K562 (cell line): ENCODE results near the gene B3GALT6. TPM values are rescaled to one million over a fixed set of nuclear protein-coding genes. Genes with fewer than 3 reads are reported as not detected.
A peak's percentile ranks its signal among the peaks of the same experiment; 100 is the strongest.

Experiments
- CBX3 ChIP-seq, 2 experiments: IDR thresholded peaks; 1 replicate in 1 of 2; 2 replicates in 1 of 2; pipeline ENCODE4 v1.6.1; 2012; ENCODE audit warnings: inconsistent platforms in 2 of 2, low read length in 2 of 2, borderline replicate concordance in 1 of 2, control low read depth in 1 of 2
- CUX1 ChIP-seq: fragments of 200-800 bp; sonication (Bioruptor generic); IDR thresholded peaks from 2 replicates; pipeline ENCODE4 v1.6.1; 2016; ENCODE audit warnings: missing genetic modification characterization, missing compliant biosample characterization
- FIP1L1 ChIP-seq: fragments of 200-400 bp; formaldehyde crosslinking; IDR thresholded peaks from 2 replicates; pipeline ENCODE4 v1.6.1; 2018; ENCODE audit warnings: mild to moderate bottlenecking, low read depth, low read length; ENCODE audit not compliant: poor library complexity, severe bottlenecking
- KDM5B ChIP-seq: fragments of 200-600 bp; sonication (generic); IDR thresholded peaks from 2 replicates; pipeline ENCODE4 v1.6.1; 2012; ENCODE audit warnings: low read depth, mild to moderate bottlenecking, moderate library complexity, low read length, control low read depth, inconsistent platforms; ENCODE audit not compliant: insufficient replicate concordance
- KLF1 ChIP-seq: fragments of 450-650 bp; IDR thresholded peaks from 2 replicates; pipeline ENCODE4 v1.6.1; 2016; ENCODE audit warnings: missing genetic modification characterization, missing compliant biosample characterization
- MYC ChIP-seq, 2 experiments: fragments of 250-450 bp in 1 of 2; sonication (Bioruptor Pico) in 1 of 2; IDR thresholded peaks; 2 replicates each; pipeline versions ENCODE4 v1.5.1 to v1.6.1; 2012 to 2021; ENCODE audit warnings: low read depth in 2 of 2, borderline replicate concordance in 1 of 2, improper control_type of control experiment in 1 of 2, low read length in 1 of 2, mild to moderate bottlenecking in 1 of 2, moderate library complexity in 1 of 2
- NONO ChIP-seq, 2 experiments: fragments of 200-400 bp in 1 of 2; fragments of 450-650 bp in 1 of 2; formaldehyde crosslinking in 1 of 2; IDR thresholded peaks; 2 replicates each; pipeline ENCODE4 v1.6.1; 2017; ENCODE audit warnings: low read depth in 2 of 2, mild to moderate bottlenecking in 2 of 2, moderate library complexity in 2 of 2, low read length in 1 of 2
- PHF20 ChIP-seq: fragments of 450-650 bp; IDR thresholded peaks from 2 replicates; pipeline ENCODE4 v1.6.1; 2018; ENCODE audit not compliant: partially characterized antibody
- RBM15 ChIP-seq: fragments of 200-400 bp; formaldehyde crosslinking; IDR thresholded peaks from 2 replicates; pipeline ENCODE4 v1.6.1; 2018; ENCODE audit warnings: mild to moderate bottlenecking, low read length, moderate library complexity; ENCODE audit not compliant: insufficient read depth
- SMAD1 ChIP-seq: fragments of 150-350 bp; IDR thresholded peaks from 2 replicates; pipeline ENCODE4 v1.6.1; 2014; ENCODE audit warnings: low read length, low read depth; ENCODE audit not compliant: partially characterized antibody
- SPI1 ChIP-seq: IDR thresholded peaks from 2 replicates; pipeline ENCODE4 v1.6.1; 2011; ENCODE audit warnings: low read depth, low read length, control low read depth, borderline replicate concordance
- ZBTB7A ChIP-seq: IDR thresholded peaks from 2 replicates; pipeline ENCODE4 v1.6.1; 2011; ENCODE audit warnings: low read depth, mild to moderate bottlenecking, low read length, moderate library complexity, borderline replicate concordance; ENCODE audit not compliant: control insufficient read depth
- ZFP36 ChIP-seq: fragments of 150-350 bp; IDR thresholded peaks from 2 replicates; pipeline ENCODE4 v1.6.1; 2018; ENCODE audit warnings: low read length, low read depth; ENCODE audit not compliant: partially characterized antibody
- ZFPM2 ChIP-seq: fragments of 250-450 bp; sonication (Bioruptor Pico); IDR thresholded peaks from 2 replicates; pipeline ENCODE4 v1.5.1; 2022; ENCODE audit warnings: mild to moderate bottlenecking
- ZNF197 ChIP-seq: fragments of 200-800 bp; sonication (Bioruptor generic); IDR thresholded peaks from 2 replicates; pipeline ENCODE4 v1.6.1; 2016; ENCODE audit warnings: low read depth, missing genetic modification characterization, missing compliant biosample characterization
- ZNF239 ChIP-seq: fragments of 250-450 bp; sonication (Bioruptor Pico); IDR thresholded peaks from 2 replicates; pipeline ENCODE4 v1.4.0; 2020; ENCODE audit warnings: mild to moderate bottlenecking
- ZNF395 ChIP-seq: fragments of 200-800 bp; sonication (Bioruptor generic); IDR thresholded peaks from 2 replicates; pipeline ENCODE4 v1.6.1; 2017; ENCODE audit warnings: missing genetic modification characterization, missing compliant biosample characterization
- polyA plus RNA-seq, 8 experiments: library from polyadenylated mRNA; depleted of rRNA in 4 of 8; stranded (reverse) in 5 of 8; unstranded in 3 of 8; fragments of >200 nt; fragmentation: Nextera tagmentation in 2 of 8; fragmentation: Illumina TruSeq in 1 of 8; extraction: Ambion mirVana in 2 of 8; extraction: Trizol in 1 of 8; gene quantifications; 2 replicates each; pipeline versions ENCODE4 v1.2.1 to v1.2.3, GENCODE V29; 2011 to 2014; ENCODE audit warnings: inconsistent platforms in 1 of 8, missing spikeins in 1 of 8
- total RNA-seq, 7 experiments: library from RNA; depleted of rRNA in 6 of 7; stranded (reverse); fragments of >200 nt in 6 of 7; fragmentation: Illumina TruSeq in 2 of 7; extraction: Trizol in 2 of 7; gene quantifications; 2 replicates each; pipeline versions ENCODE4 v1.2.1 to v1.2.3, GENCODE V29; 2011 to 2021; ENCODE audit warnings: low replicate concordance in 1 of 7

Gene B3GALT6
- total and polyA plus RNA-seq, 9 of the 15 experiments (the other 6 are each of a cell fraction or from before 2014, with no cell fraction given), result 0.68 to 29.8 (median 9.9) TPM

- TF ChIP-seq KDM5B (peak; percentile 56), CUX1 (no peak), NONO (IDR thresholded peaks at IDR 0.05; ENCODE audit: low read depth in 2 of 2, low read length in 1 of 2) (peak in 1 of 2 experiments; percentile 93; a peak in 3 of 4 replicates), ZFPM2 (CRISPR knock-in tag) (no peak), KLF1 (peak; percentile 48; the same call in 1 of the 2 replicates), ZBTB7A (peak; percentile 73; the same call in 1 of the 2 replicates), FIP1L1 (peak; percentile 25), ZNF197 (CRISPR knock-in tag) (0 out of 2 replicates have a peak, but pooled peaks have one; percentile 73), ZNF395 (no peak), SMAD1 (no peak), ZNF239 (CRISPR knock-in tag) (0 out of 2 replicates have a peak, but pooled peaks have one; percentile 16), MYC (IDR thresholded peaks at IDR 0.05; ENCODE audit: low read depth, low read length) (peak; percentile 62; the same call in 1 of the 2 replicates), MYC (CRISPR knock-in tag; IDR thresholded peaks at IDR 0.05; ENCODE audit: borderline replicate concordance, low read depth) (peak; percentile 43; the same call in 1 of the 2 replicates), ZFP36 (no peak), CBX3 (IDR thresholded peaks at IDR 0.05; ENCODE audit: borderline replicate concordance in 1 of 2, low read length in 2 of 2) (no peak), SPI1 (no peak), PHF20 (peak; percentile 62), RBM15 (no peak)
Observed at GRCh38 chr1:1273512-1274298, 41.7 kb downstream of the B3GALT6 start, which contains the start of gene UBE2J2 (continued).
